ENCODE measurements around the gene TEX264.

Gene TEX264

DNA sequence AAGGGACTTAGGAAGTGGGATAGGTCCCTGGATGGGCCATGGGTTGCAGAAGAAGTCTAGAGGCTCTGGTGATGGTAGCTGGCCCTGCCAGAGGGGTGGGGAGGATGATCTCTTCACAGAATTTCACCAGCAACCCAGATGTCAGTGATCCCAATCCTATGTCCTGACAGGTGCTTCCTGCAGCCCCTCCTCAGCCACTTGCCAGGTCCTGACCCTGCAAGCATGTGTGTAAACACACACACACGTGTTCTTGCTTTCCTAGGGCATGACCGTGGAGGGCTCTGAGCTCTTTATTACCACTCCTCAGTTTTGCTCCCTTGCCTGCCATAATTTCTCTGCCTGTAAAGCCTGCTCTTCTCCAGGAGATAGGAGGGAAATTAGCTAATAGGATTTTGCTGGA lies 12.5 kb downstream of the TEX264 start:
- Histone ChIP-seq H3K9me3 (ENCODE audit: low read length) (no peaks in the 10 kb centered on the region), H3K9me2 (ENCODE audit: low read depth, low read length) (no peaks in the 10 kb centered on the region), H4K20me1 (ENCODE audit: insufficient read depth, low read length) (no peaks in the 10 kb centered on the region), H3K4me1 (ENCODE audit: insufficient read depth, low read length, severe bottlenecking) (peaks cover 31% of the 10 kb centered on the region), H3K27me3 (ENCODE audit: insufficient read depth, low read length) (no peaks in the 10 kb centered on the region), H3K36me3 (ENCODE audit: insufficient read depth, low read length) (peaks cover 71% of the 10 kb centered on the region), H3K4me3 (ENCODE audit: low read depth, low read length, poor library complexity, severe bottlenecking) (no peak overlapping the region), H3F3A (ENCODE audit: insufficient read depth, low read length) (no peaks in the 10 kb centered on the region), H3K79me2 (ENCODE audit: insufficient read depth, low read length) (no peaks in the 10 kb centered on the region), H2AFZ (ENCODE audit: low read length) (no peak overlapping the region), H3K9ac (ENCODE audit: low read length) (no peak overlapping the region), H3K4me2 (ENCODE audit: low read length) (no peak overlapping the region), H3K27ac (ENCODE audit: low read depth, low read length, poor library complexity, severe bottlenecking) (no peak overlapping the region)
- TF ChIP-seq EZH2 (IDR thresholded peaks at IDR 0.05; ENCODE audit: borderline replicate concordance, low read length): no peak
- TF ChIP-seq, protein P1, sequence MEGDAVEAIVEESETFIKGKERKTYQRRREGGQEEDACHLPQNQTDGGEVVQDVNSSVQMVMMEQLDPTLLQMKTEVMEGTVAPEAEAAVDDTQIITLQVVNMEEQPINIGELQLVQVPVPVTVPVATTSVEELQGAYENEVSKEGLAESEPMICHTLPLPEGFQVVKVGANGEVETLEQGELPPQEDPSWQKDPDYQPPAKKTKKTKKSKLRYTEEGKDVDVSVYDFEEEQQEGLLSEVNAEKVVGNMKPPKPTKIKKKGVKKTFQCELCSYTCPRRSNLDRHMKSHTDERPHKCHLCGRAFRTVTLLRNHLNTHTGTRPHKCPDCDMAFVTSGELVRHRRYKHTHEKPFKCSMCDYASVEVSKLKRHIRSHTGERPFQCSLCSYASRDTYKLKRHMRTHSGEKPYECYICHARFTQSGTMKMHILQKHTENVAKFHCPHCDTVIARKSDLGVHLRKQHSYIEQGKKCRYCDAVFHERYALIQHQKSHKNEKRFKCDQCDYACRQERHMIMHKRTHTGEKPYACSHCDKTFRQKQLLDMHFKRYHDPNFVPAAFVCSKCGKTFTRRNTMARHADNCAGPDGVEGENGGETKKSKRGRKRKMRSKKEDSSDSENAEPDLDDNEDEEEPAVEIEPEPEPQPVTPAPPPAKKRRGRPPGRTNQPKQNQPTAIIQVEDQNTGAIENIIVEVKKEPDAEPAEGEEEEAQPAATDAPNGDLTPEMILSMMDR (IDR thresholded peaks at IDR 0.05; ENCODE audit: low read length): no peak

DNA sequence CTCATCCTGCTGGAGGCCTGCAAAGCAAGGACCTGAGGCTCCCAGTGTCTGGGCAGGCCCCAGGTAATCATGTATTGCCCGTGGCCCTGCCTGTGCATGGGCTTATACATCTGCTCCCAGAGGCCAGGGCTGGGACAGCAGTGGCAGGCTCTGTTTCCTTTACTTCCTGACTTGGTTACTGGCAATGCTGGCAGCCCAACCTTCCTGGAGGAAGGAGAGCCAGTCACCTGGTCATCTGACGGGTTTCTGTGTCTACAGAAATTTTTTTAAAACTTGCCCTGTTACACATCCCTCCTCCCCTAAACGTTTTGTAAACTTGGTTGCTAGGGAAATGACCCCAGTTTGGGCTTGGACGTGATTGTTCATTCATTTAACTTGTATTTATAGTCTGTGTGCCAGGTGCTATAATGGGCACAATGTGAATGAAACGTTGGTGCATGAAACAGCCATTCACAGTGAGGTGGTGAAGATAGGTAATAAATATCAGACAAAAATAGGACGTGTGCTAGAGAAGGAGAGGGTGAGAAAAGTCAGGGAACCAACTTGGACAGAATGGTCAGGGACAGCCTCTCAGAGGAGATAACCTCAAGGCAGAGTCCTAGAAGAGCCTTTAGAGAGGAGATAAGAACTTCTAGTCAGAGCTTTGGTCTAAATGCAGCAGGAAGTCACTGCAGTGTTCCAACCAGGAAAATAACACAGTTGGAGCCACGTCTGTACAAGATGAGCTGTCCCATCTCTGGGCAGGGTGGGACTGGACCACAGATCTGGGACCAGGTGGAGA lies 14.1 kb downstream of the TEX264 start:
- Histone ChIP-seq H3K36me3 (ENCODE audit: insufficient read depth, low read length) (peaks cover 84% of the 10 kb centered on the region), H3K9me3 (ENCODE audit: low read length) (no peaks in the 10 kb centered on the region), H2AFZ (ENCODE audit: low read length) (no peak overlapping the region), H3K9me2 (ENCODE audit: low read depth, low read length) (no peaks in the 10 kb centered on the region), H3K27me3 (ENCODE audit: insufficient read depth, low read length) (no peaks in the 10 kb centered on the region), H3K4me3 (ENCODE audit: low read depth, low read length, poor library complexity, severe bottlenecking) (no peak overlapping the region), H3F3A (ENCODE audit: insufficient read depth, low read length) (no peaks in the 10 kb centered on the region), H3K4me1 (ENCODE audit: insufficient read depth, low read length, severe bottlenecking) (peaks cover 20% of the 10 kb centered on the region), H3K27ac (ENCODE audit: low read depth, low read length, poor library complexity, severe bottlenecking) (no peak overlapping the region), H3K9ac (ENCODE audit: low read length) (no peak overlapping the region), H3K79me2 (ENCODE audit: insufficient read depth, low read length) (no peaks in the 10 kb centered on the region), H4K20me1 (ENCODE audit: insufficient read depth, low read length) (no peaks in the 10 kb centered on the region), H3K4me2 (ENCODE audit: low read length) (no peak overlapping the region)
- TF ChIP-seq EZH2 (IDR thresholded peaks at IDR 0.05; ENCODE audit: borderline replicate concordance, low read length): no peak
- TF ChIP-seq, protein P1 (IDR thresholded peaks at IDR 0.05; ENCODE audit: low read length): no peak

DNA sequence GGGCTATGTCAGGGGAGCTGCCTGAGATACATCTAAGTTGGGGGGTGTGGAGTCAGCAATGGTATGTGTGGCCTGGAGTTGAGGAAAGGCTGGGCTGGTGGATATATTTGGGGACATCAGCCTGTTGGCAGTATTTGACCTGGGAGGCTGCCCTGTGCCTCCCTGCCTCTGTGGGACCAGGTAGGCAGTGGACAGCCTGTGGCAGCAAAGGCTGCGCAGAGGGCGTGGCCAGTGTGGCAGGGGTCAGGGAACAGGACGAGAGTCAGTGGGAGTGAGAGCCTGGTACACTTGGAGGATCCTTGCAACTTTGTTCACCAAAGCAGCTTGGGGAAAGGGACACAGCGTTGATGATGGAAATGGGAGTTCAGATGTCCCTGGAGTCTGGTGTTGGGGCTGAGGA lies 15.0 kb downstream of the TEX264 start:
- H3K9me3 ChIP-seq (ENCODE audit: low read length): no peaks in the 10 kb centered on the region
- no peaks in the 10 kb centered on the region for H3K79me2 ChIP-seq (ENCODE audit: insufficient read depth, low read length)
- H3K27ac ChIP-seq (ENCODE audit: low read depth, low read length, poor library complexity, severe bottlenecking): no peak overlapping the region
- H3K9ac ChIP-seq (ENCODE audit: low read length): no peak overlapping the region
- H3K4me3 ChIP-seq (ENCODE audit: low read depth, low read length, poor library complexity, severe bottlenecking): no peak overlapping the region
- H3K9me2 ChIP-seq (ENCODE audit: low read depth, low read length): no peaks in the 10 kb centered on the region
- H3K4me1 ChIP-seq (ENCODE audit: insufficient read depth, low read length, severe bottlenecking): peaks cover 19% of the 10 kb centered on the region
- H2AFZ ChIP-seq (ENCODE audit: low read length): no peak overlapping the region
- H3K4me2 ChIP-seq (ENCODE audit: low read length): no peak overlapping the region
- H4K20me1 ChIP-seq (ENCODE audit: insufficient read depth, low read length): no peaks in the 10 kb centered on the region
- no peaks in the 10 kb centered on the region for H3F3A ChIP-seq (ENCODE audit: insufficient read depth, low read length)
- TF ChIP-seq, protein P1 (IDR thresholded peaks at IDR 0.05; ENCODE audit: low read length): no peak
- no peak for TF ChIP-seq EZH2 (IDR thresholded peaks at IDR 0.05; ENCODE audit: borderline replicate concordance, low read length)
- no peaks in the 10 kb centered on the region for H3K27me3 ChIP-seq (ENCODE audit: insufficient read depth, low read length)
- H3K36me3 ChIP-seq (ENCODE audit: insufficient read depth, low read length): peaks cover 91% of the 10 kb centered on the region
